Activated CD8-positive, alpha-beta T cell treated with anti-CD3 and anti-CD28 coated beads, Interleukin-2, amount 10 ng/mL, durations not matched to agents 7 days and 5 days (primary cell): Measurements from ENCODE around the gene ZMIZ1. TPM values are rescaled to one million over a fixed set of nuclear protein-coding genes. Genes with fewer than 3 reads are reported as not detected.

Experiments used
- ATAC-seq: fragments of 150-1000 bp; cut with Tn5 transposase; one replicate; pipeline ENCODE4 v1.10.0; 2021; ENCODE audit warnings: moderate library complexity
- CTCF ChIA-PET: fragments of 350-600 bp; sonication (Branson Sonifier 250); formaldehyde crosslinking; loops from one replicate; lab custom pipeline; 2021; ENCODE audit warnings: antibody characterized with exemption; lab: Charles Lee
- POLR2A ChIA-PET: fragments of 350-600 bp; sonication (Branson Sonifier 250); formaldehyde crosslinking; loops from one replicate; lab custom pipeline; 2021; ENCODE audit warnings: antibody characterized with exemption; lab: Charles Lee
- DNase-seq: peaks from one replicate; pipeline ENCODE4 v3.0.0-alpha.2; 2020
- H3K27ac Mint-ChIP-seq: one replicate; pipeline ENCODE4 v1.8.0; 2021; ENCODE audit warnings: mild to moderate bottlenecking, mixed read lengths
- H3K27me3 Mint-ChIP-seq: one replicate; pipeline ENCODE4 v1.8.0; 2021; ENCODE audit warnings: low read depth, mixed read lengths
- H3K36me3 Mint-ChIP-seq: one replicate; pipeline ENCODE4 v1.8.0; 2021; ENCODE audit warnings: low read depth, mixed read lengths
- H3K4me1 Mint-ChIP-seq: one replicate; pipeline ENCODE4 v1.8.0; 2021; ENCODE audit warnings: low read depth, mixed read lengths
- H3K4me3 Mint-ChIP-seq: one replicate; pipeline ENCODE4 v1.8.0; 2021; ENCODE audit warnings: mild to moderate bottlenecking, mixed read lengths
- H3K9me3 Mint-ChIP-seq: one replicate; pipeline ENCODE4 v1.8.0; 2022; ENCODE audit warnings: mixed read lengths; ENCODE audit not compliant: insufficient read depth
- total RNA-seq, 2 experiments: library from RNA; stranded (reverse); gene quantifications; one replicate each; pipeline ENCODE4 v1.2.3, GENCODE V29; 2021

The ZMIZ1 gene
- total RNA-seq, 2 experiments from 2014 or later: 39.9 to 40.6 TPM

DNA sequence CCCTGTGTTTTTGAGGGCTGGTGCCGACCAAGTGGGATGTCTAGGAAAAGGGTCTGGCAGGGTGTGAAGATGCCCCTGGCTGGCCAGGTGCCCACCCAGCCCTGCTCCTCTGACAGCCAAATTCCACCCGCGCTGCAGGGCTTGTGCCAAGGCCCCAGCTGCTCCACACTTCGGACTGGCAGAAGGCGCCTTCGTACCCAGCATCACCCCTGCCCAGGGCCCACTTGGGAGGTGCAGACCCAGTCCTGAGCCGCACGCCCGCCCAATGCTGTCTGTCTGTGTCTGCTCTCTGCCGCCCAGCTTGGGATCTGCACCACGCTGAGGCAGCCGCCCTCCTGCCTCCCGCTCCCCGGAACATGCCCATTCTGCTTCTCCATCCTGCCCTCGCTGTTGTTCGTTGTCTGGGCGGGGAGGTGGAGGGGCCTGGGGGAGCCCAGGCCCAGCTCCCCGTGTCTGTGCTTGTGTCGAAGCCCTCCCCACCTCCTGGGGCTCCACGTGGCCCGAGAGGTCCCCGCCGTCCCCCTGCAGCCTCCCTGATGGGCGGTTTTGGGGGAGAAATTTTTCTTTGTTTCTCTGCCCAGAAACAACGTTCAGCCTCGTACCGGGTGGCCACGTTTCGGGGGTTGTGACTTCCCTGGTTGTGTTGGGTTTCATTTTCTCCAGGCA is 241.6 kb downstream of the ZMIZ1 start:
- POLR2A ChIA-PET: no interaction called here
- Mint-ChIP-seq H3K27me3 (no peaks in the 10 kb centered on the region), H3K4me1 (peaks cover 13% of the 10 kb centered on the region), H3K4me3 (no peak overlapping the region), H3K36me3 (peaks cover 34% of the 10 kb centered on the region), H3K9me3 (no peaks in the 10 kb centered on the region), H3K27ac (peak overlapping the region; percentile 63)
- DNase-seq (no peak), ATAC-seq (no peak)
- CTCF ChIA-PET: no interaction called here

GRCh38 chr10:79310911-79311573 is 242.3 kb downstream of the ZMIZ1 start:
- Mint-ChIP-seq H3K4me3 (no peak overlapping the region), H3K27ac (peak overlapping the region; percentile 63), H3K9me3 (no peaks in the 10 kb centered on the region), H3K4me1 (peaks cover 20% of the 10 kb centered on the region), H3K36me3 (peaks cover 37% of the 10 kb centered on the region), H3K27me3 (no peaks in the 10 kb centered on the region)
- ChIA-PET CTCF (no interaction called here), POLR2A (no interaction called here)
- ATAC-seq (no peak), DNase-seq (no peak)

- Mint-ChIP-seq H3K4me3 (no peak overlapping the region), H3K27me3 (no peaks in the 10 kb centered on the region), H3K27ac (no peak overlapping the region), H3K4me1 (peaks cover 26% of the 10 kb centered on the region), H3K9me3 (no peaks in the 10 kb centered on the region), H3K36me3 (peaks cover 36% of the 10 kb centered on the region)
- no peak for ATAC-seq
- POLR2A ChIA-PET: no interaction called here
- DNase-seq: no peak
- CTCF ChIA-PET: no interaction called here
Observed at GRCh38 chr10:79311581-79312407, 243.0 kb downstream of the ZMIZ1 start.

- ATAC-seq (no peak), DNase-seq (no peak)
- peaks cover 31% of the 10 kb centered on the region for H3K36me3 Mint-ChIP-seq
- H3K27me3 Mint-ChIP-seq: no peaks in the 10 kb centered on the region
- ChIA-PET POLR2A (no interaction called here), CTCF (no interaction called here)
- H3K4me1 Mint-ChIP-seq: peaks cover 35% of the 10 kb centered on the region
- H3K4me3 Mint-ChIP-seq: no peak overlapping the region
- H3K9me3 Mint-ChIP-seq: no peaks in the 10 kb centered on the region
- no peak overlapping the region for H3K27ac Mint-ChIP-seq
Observed at GRCh38 chr10:79312601-79313187, 243.9 kb downstream of the ZMIZ1 start.

- ATAC-seq: no peak
Observed at GRCh38 chr10:79313320-79313719, 244.6 kb downstream of the ZMIZ1 start.

GRCh38 chr10:79313911-79314439 is 245.2 kb downstream of the ZMIZ1 start:
- ChIA-PET CTCF (interaction anchor here (5.8 kb wide), 1 partner anchor 33 kb away, joined by 41 read pairs; the partner anchor contains the start of gene PPIF), POLR2A (interaction anchor here (11.3 kb wide), 1 partner anchor 35 kb away, joined by 162 read pairs; the partner anchor contains the start of gene PPIF)
- Mint-ChIP-seq H3K4me3 (no peak overlapping the region), H3K27me3 (no peaks in the 10 kb centered on the region), H3K27ac (no peak overlapping the region), H3K4me1 (peaks cover 45% of the 10 kb centered on the region), H3K9me3 (no peaks in the 10 kb centered on the region), H3K36me3 (peaks cover 31% of the 10 kb centered on the region)
- DNase-seq (no peak), ATAC-seq (no peak)

More at GRCh38 chr10:79313320-79313719, 244.6 kb downstream of the ZMIZ1 start:
- Mint-ChIP-seq H3K9me3 (no peaks in the 10 kb centered on the region), H3K27me3 (no peaks in the 10 kb centered on the region), H3K27ac (no peak overlapping the region), H3K4me1 (peaks cover 42% of the 10 kb centered on the region), H3K4me3 (no peak overlapping the region), H3K36me3 (peaks cover 28% of the 10 kb centered on the region)
- CTCF ChIA-PET: no interaction called here
- POLR2A ChIA-PET: no interaction called here
- no peak for DNase-seq

- no peak for ATAC-seq
- peaks cover 47% of the 10 kb centered on the region for H3K4me1 Mint-ChIP-seq
- CTCF ChIA-PET: interaction anchor here (1.0 to 5.8 kb wide), 5 partner anchors 9 to 32 kb away, joined by 3 to 41 read pairs (median 4); partner anchors contain the start of gene PPIF
- POLR2A ChIA-PET: interaction anchor here (11.3 kb wide), 1 partner anchor 34 kb away, joined by 162 read pairs; the partner anchor contains the start of gene PPIF
- no peak overlapping the region for H3K4me3 Mint-ChIP-seq
- no peaks in the 10 kb centered on the region for H3K27me3 Mint-ChIP-seq
- no peak for DNase-seq
- H3K27ac Mint-ChIP-seq: no peak overlapping the region
- H3K36me3 Mint-ChIP-seq: peaks cover 36% of the 10 kb centered on the region
- H3K9me3 Mint-ChIP-seq: no peaks in the 10 kb centered on the region
Observed at GRCh38 chr10:79314761-79315601, 246.2 kb downstream of the ZMIZ1 start.

GRCh38 chr10:79315602-79315920 is 246.8 kb downstream of the ZMIZ1 start:
- ATAC-seq (no peak), DNase-seq (no peak)
- Mint-ChIP-seq H3K4me1 (peaks cover 52% of the 10 kb centered on the region), H3K36me3 (peaks cover 36% of the 10 kb centered on the region), H3K9me3 (no peaks in the 10 kb centered on the region), H3K27ac (no peak overlapping the region), H3K4me3 (no peak overlapping the region), H3K27me3 (no peaks in the 10 kb centered on the region)
- ChIA-PET POLR2A (interaction anchor here (11.3 kb wide), 1 partner anchor 33 kb away, joined by 162 read pairs; the partner anchor contains the start of gene PPIF), CTCF (interaction anchor here (1.0 to 5.8 kb wide), 8 partner anchors 8 to 49 kb away, joined by 3 to 41 read pairs (median 4); partner anchors contain the start of gene PPIF)

GRCh38 chr10:79316671-79317431 is 248.1 kb downstream of the ZMIZ1 start:
- H3K27ac Mint-ChIP-seq: peak overlapping the region; percentile 95
- H3K4me3 Mint-ChIP-seq: peak overlapping the region; percentile 71
- peak; percentile 51 for DNase-seq
- POLR2A ChIA-PET: interaction anchor here (0.7 to 11.3 kb wide), 4 partner anchors 14 to 74 kb away, joined by 3 to 162 read pairs (median 6); partner anchors contain the start of gene PPIF
- H3K4me1 Mint-ChIP-seq: peaks cover 65% of the 10 kb centered on the region
- no peaks in the 10 kb centered on the region for H3K9me3 Mint-ChIP-seq
- H3K36me3 Mint-ChIP-seq: peaks cover 33% of the 10 kb centered on the region
- CTCF ChIA-PET: interaction anchor here (0.6 to 8.6 kb wide), 13 partner anchors 17 to 58 kb away, joined by 3 to 73 read pairs (median 4); partner anchors contain the start of gene PPIF
- H3K27me3 Mint-ChIP-seq: no peaks in the 10 kb centered on the region
- peak; percentile 50 for ATAC-seq

DNA sequence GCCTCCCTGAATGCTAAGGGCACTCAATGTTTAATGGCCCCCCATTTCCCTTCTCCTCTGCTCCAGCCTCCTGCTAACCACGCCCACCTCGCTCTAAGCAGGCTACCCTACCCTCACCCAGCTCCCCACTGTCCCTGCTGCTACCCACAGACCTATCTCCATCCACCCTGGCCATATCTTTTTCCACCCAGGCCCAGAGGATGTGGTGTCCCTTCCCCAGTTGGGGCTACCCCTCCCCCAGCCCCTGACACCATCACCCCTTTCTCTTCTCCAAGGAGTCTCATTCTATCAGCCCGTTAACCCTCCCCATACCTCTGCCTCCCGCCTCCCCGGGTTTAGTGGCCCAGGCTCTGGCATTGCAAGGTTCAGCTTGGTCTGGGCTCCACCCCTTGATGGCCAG is 249.6 kb downstream of the ZMIZ1 start:
- Mint-ChIP-seq H3K9me3 (no peaks in the 10 kb centered on the region), H3K4me3 (peak overlapping the region; percentile 71), H3K27me3 (no peaks in the 10 kb centered on the region), H3K27ac (peak overlapping the region; percentile 95), H3K36me3 (peaks cover 27% of the 10 kb centered on the region), H3K4me1 (peaks cover 80% of the 10 kb centered on the region)
- POLR2A ChIA-PET: interaction anchor here (0.9 to 11.3 kb wide), 5 partner anchors 13 to 76 kb away, joined by 3 to 162 read pairs (median 6); partner anchors contain the start of gene PPIF
- ATAC-seq (peak; percentile 2), DNase-seq (no peak)
- CTCF ChIA-PET: interaction anchor here (0.7 to 8.6 kb wide), 6 partner anchors 15 to 430 kb away, joined by 3 to 73 read pairs (median 10); partner anchors contain the start of gene PPIF
